DMS114 treated with DMSO at 0.1 percent for 48 hours (cell line): ENCODE results near the gene RAPGEFL1.
A peak's percentile ranks its signal among the peaks of the same experiment; 100 is the strongest.
"Not testable (repeated sequence)": the region's sequence is repeated elsewhere in the genome, so short reads cannot be mapped to it uniquely, and the experiment has no call there.

Experiments
- DNase-seq: peaks from one replicate; lab custom pipeline; 2025; ENCODE audit not compliant: unreplicated experiment; lab: John Stamatoyannopoulos, UW

The RAPGEFL1 gene

DNA sequence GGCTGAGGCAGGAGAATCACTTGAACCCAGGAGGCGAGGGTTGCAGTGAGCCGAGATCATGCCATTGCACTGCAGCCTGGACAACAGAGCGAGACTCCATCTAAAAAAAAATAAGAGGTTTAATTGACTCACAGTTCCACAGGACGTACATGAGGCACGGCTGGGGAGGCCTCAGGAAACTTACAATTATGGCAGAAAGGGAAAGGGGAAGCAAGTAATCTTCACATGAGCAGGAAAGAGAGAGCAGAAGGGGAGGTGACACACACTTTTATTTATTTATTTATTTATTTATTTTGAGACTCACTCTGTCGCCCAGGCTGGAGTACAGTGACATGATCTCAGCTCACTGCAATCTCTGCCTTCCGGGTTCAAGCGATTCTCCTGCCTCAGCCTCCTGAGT lies 28.9 kb downstream of the RAPGEFL1 start:
- not testable (repeated sequence) for DNase-seq

DNA sequence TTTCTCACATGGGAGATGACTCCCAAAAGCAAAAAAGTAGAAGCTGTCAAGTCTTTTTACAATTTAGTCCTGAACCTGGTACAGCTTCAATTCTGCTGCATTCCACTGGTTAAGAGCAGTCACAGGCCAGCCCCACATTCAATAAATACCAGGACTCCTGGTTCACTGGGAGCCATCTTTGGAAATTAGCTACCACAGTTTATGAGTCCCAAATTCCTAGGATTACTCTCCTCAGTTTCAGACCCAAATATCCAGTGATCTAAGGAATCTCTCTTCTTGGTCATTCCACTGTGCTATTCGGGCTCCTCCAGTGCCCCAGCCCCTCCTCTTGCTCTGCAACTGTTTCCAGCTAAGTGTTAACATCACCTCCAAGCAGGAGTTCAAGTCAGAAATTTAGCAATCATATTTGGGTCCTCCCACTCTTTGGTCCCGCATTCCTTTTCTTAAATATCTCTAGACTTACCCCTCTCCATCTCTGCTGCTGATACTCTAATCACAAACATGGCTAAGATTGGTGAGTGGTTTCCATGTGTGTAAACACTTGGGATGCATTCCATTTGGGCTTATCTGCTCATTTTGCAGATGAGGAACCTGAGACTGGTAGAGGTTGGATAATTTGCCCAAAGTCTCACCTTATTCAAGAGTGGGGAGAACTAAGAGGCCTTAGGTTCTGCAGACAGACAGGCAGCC lies 32.3 kb downstream of the RAPGEFL1 start:
- DNase-seq = no peak

DNA sequence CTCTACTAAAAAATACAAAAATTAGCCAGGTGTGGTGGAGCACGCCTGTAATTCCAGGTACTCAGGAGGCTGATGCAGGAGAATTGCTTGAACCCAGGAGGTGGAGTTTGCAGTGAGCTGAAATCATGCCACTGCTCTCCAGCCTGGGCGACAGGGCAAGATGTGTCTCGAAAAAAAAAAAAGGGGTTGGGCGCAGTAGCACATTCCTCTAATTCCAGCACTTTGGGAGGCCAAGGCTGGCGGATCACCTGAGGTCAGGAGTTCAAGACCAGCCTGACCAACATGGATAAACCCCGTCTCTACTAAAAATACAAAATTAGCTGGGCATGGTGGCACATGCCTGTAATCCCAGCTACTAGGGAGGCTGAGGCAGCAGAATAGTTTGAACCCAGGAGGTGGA lies 36.6 kb downstream of the RAPGEFL1 start:
- DNase-seq = not testable (repeated sequence)

DNA sequence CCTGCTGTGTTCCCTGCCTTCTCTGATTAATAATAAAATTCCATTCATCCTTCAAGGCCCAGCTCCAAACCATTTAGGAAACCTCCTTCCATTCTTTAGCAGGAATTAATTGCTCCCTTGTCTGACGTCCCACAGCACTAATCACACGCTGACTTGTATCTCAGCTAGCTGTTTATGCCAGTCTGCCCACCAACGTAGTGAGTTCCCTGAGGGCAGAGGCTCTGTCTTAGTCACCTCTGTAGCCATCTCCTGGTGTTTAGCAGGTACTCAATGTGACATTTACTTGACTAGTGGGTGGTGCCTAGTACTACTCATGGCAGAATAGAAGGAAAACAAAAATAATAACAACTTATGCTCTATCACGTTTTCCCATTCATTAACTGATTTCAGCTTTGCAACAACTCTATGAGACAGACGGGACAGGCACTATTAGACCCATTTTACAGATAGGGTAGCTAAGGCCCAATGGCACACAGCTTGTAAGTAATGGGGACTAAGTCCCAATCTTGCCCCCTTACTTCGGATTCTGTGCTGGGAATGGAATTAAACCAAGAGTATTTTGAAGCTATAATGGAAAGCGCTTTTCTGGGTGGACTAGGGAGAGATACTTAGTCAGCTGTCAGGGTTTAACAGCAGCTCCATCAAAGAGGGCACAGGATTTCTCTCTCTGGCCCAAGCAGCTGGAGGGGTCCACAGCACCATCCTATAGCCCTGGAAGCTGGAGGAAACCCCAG lies 40.9 kb downstream of the RAPGEFL1 start:
- no peak for DNase-seq

DNA sequence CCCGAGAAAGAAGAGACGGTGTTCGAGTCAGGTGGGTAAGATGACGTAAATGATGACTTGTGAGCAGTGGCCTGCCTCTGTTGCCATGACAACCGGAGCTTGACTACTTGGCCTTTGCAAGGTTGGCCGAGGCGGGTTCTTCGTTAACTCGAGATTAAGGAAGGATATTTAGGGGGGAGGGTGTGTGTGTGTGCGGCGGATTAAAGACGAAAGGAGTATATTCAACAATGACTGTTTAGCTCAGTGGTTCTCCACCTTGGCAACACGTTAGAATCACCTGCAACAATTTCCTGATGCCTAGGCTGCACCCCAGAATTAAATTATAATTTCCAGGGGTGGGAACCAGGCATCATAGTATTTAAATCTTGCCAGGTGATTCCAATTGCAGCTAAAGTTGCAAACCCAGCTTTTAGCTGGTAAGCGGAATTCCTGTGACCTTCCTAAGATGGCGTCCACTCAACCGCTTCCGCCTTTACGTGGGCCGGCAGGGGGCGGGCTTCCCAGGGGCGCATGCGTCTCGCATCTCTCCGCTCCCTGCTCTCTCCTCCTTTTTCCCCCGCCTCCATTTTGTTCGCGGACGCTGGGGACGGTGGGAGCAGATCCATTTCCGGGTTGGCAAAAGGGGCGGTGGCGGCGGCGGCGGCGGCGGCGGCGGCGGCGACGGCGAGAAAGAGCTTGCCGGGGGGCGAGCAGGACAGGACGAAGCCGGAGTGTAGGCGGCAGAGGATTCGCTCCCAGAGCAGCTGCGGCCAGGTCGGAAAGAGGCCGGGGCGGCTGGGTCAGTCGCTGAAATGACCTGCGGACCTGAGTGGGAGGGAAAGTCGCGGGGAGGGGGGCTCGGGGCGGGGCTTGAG lies 41.7 kb downstream of the RAPGEFL1 start, which contains the start of gene WIPF2:
WIPF2 (plus strand) TSS at position 565 of the 854 bp plus-strand sequence. CDS start 37,156 bp downstream, outside the sequence.
- DNase-seq = peak; percentile 92

DNA sequence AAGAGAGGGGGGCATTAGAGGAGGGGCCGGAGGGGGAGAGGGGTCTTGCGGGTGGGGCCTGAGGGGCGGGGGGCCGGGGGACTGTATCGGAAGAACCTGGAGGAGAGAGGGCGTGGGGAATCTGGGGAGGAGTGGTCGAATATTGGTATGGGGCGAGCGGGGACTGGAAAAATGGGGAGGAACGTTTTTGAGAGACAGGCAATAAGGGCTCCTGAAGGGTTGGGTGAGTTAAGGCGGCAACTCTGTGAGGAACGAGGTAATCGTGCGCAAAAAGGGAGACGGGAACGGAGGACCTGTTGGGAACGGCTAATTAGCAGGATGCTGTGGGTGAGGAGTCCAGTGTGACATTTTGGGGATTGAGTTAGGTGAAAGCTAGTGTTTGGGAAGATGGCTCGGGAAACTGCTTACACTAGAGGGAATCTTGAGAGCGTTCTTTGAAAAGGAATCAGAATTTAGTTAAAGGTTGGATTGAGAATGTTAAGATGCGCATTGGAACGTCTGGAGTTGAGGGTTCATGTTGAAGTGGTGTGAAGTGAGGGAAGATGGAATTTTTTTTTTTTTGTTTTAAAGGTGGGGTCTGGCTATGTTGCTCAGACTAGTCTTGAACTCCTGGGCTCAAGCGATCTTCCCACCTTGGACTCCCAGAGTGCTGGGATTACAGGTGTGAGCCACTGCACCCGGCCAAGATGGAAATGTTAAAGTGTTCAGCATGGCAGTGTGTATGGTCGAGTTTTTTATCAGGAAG lies 42.5 kb downstream of the RAPGEFL1 start:
- DNase-seq = peak; percentile 63

DNA sequence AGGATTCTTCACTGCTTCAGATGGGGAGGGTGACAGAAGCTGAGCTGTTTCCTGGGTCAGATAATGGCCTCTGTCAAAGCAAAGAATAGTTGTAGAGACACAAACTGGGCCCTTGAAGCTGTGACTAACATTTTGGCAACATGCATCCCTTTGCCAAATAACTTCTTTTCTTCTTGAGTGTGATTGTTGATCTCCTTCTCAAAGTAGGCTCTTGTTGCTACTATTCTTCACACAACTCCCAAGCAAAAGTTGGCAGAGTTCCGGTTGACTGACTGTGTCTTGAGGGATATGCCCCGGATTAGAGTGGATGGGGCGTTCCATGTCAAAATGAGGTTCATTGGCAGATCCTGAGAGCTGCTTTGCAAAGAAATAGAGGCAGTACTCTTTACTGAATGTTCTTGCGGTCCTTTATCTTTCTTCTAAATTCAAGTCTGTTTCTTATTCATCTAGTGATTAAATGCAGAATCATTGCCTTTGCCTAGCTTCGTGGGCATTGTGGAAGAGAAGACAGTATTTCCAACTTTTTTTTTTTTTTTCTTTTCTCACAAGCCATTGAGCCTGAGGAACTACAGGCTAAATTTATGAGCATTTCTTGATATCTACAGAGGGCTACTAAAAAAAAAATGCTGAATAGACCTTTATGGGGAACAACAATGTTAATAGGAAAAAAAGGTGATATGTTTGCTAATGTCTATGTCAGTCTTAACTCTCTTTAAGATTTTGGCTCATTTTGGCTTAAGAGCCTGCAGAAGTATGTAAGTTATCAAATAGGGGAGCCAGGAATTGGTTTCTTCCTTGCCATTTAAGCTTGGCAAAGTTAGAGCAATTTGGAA lies 47.7 kb downstream of the RAPGEFL1 start:
- DNase-seq = no peak

DNA sequence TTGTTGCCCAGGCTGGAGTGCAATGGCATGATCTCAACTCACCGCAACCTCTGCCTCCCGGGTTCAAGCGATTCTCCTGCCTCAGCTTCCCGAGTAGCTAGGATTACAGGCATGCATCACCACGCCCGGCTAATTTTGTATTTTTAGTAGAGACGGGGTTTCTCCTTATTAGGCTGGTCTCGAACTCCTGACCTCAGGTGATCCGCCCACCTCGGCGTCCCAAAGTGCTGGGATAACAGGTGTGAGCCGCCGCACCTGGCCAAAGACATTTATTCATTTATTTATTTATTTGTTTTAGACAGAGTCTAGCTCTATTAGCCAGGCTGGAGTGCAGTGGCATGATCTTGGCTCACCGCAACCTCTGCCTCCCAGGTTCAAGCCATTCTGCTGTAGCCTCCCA lies 51.9 kb downstream of the RAPGEFL1 start:
- DNase-seq = not testable (repeated sequence)

DNA sequence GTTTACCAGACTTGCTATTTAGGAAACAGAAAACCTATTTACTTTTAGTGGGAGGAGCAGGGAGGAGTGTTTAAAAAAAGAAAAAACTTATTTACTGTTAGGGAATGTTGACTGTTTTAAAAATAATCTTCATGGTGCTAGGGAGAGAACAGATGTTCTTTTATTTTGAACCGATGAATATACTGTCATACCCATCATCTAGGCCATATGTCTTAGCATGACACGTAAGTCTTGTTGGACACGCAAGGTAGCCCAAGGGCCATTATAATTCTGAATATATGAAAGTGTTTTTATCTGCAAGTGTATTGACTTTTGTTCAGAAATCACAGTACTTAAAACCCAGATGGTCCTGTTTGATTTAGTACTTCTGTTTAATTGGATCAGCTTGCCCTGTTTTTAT lies 53.4 kb downstream of the RAPGEFL1 start:
- no peak for DNase-seq

DNA sequence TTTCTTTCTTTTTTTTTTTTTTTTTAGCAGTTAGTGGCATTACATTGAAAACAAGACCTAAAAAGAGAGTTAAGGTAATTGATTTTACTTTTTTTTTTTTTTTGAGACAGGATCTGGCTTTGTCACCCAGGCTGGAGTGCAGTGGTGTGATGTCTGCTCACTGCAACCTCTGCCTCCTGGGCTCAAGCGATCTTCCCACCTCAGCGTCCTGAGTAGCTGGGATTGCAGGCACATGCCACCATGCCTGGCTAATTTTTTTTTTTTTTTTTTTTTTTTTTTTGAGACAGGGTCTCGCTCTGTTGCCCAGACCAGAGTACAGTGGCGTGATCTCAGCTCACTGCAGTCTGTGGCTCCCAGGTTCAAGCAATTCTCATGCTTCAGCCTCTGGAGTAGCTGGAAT lies 54.7 kb downstream of the RAPGEFL1 start:
- not testable (repeated sequence) for DNase-seq

DNA sequence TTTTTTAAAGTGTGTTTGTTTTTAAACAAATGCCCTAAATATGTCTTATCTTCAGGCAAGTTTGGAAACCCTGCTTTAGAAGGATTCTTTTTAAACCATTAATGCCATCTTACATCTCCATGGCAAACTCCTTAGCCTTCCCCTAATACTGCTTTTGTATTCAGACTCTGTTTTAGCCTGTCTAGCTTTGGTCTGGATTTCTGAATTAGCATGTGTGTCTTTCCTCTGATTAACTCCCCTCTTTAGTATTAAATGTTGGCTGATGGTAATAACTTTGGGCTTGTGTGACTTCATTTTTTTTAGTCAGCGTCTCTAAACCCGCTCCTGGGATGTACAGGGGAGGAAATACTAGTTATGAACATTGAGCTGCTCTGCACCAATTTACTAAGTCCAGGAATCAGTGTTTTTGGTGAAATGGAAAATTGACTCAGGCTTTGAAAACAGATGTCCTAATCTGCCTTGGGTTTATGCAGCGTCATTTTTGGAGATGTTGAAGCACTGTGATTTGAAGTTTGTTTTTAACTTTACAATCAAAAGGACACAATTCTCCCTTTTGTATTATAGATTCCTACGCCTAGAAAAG lies 64.1 kb downstream of the RAPGEFL1 start:
- DNase-seq = no peak

DNA sequence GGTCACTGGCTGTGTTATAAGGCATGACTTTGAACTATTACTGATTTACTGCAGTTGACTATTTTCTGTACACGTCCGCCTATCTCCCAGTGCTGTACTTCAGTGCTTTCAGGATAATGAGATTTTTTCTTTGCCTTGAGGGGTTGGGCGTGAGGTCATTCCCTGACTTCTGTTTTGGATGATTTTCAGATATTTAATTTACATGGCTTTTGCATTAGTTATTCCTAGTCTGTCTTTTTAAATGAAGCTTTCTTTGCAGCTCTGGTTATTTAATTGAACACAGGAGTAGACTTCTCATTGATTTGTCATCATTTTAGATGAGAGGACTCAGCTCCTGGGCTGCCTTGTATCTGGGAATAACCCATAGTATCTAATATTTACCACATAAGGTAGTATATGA lies 65.5 kb downstream of the RAPGEFL1 start:
- DNase-seq = no peak

DNA sequence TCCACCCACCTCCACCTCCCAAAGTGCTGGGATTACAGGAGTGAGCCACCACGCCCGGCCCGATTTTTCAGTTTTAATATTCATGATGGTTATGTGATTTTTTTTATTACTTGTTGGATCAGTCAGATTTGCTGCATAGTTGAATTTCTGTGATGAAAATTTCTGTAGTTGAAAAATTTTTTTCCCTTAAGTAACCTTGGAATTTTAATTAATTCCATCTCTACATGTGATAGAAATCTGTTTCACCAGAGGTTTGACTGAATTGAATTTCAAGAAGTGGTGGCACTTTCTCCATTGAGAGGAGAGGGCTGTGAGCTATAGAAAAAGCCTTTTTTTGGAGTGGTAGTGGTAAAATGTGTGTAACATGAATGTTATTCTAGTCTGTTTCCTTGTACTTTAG lies 66.5 kb downstream of the RAPGEFL1 start:
- DNase-seq = no peak

DNA sequence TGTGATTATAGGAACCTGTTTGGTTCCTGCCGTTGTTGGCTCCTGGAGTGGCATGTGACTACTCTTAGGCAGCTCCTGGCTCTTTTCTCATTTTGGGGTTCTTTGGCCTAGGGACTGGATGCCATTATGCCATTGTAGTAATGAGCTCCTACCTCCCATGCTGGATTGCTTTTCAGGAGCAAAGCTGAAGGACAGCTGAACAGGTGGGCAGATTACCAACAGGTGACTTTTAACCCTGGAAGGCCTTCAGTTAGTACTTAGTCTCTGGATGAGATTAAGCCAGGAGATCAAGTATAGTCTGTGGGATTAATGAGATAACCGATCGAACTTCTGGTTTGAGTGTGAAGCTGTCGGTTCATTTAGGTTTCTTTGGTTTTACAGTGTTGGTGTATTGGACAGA lies 67.0 kb downstream of the RAPGEFL1 start:
- DNase-seq = no peak
